NT2/D1 (cell line): ENCODE results near the gene NPIPA1.
"Not testable (repeated sequence)": the region's sequence is repeated elsewhere in the genome, so short reads cannot be mapped to it uniquely, and the experiment has no call there.

Source experiments
- DNase-seq: peaks from one replicate; pipeline ENCODE4 v3.0.0-alpha.2; 2011; ENCODE audit warnings: low read depth, low spot score
- H3K27me3 ChIP-seq: 2 replicates; pipeline ENCODE4 v1.6.0; 2011; ENCODE audit warnings: mild to moderate bottlenecking; ENCODE audit not compliant: insufficient read length, insufficient read depth
- H3K36me3 ChIP-seq: 2 replicates; pipeline ENCODE4 v1.6.1; 2011; ENCODE audit warnings: mild to moderate bottlenecking, low read length, mixed read lengths; ENCODE audit not compliant: insufficient read depth, insufficient read length
- H3K4me1 ChIP-seq: 2 replicates; pipeline ENCODE4 v1.5.1; 2011; ENCODE audit not compliant: insufficient read depth, insufficient read length
- H3K4me3 ChIP-seq: 2 replicates; pipeline ENCODE4 v1.5.1; 2011; ENCODE audit warnings: low read depth; ENCODE audit not compliant: insufficient read length
- H3K9ac ChIP-seq: 2 replicates; pipeline ENCODE4 v1.6.0; 2011; ENCODE audit warnings: low read depth; ENCODE audit not compliant: insufficient read length
- H3K9me3 ChIP-seq: 2 replicates; pipeline ENCODE4 v1.5.1; 2011; ENCODE audit warnings: mild to moderate bottlenecking, low read length; ENCODE audit not compliant: insufficient read depth

NPIPA1 gene

DNA sequence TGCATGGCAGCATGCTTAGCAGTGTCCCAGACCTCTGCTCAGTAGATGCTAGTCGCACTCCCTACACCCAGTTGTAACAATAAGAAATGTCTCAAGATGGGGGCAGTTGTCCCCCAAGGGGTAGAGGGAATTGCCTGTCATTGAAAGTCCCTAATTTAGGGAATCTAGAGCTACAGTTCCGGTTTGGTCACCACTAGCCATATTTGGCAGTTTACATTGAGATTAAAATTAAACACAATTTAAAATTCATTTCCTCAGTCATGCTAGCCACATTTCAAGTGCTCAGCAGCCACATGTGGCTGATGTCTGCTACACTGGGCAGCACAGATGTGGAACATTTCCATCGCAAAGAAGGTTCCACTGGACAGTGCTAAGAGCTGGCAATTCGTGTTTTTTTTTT lies 41.7 kb downstream of the NPIPA1 start:
- not testable (repeated sequence) for H3K9ac ChIP-seq, H3K36me3 ChIP-seq, H3K4me1 ChIP-seq, H3K27me3 ChIP-seq, H3K9me3 ChIP-seq, H3K4me3 ChIP-seq, DNase-seq

DNA sequence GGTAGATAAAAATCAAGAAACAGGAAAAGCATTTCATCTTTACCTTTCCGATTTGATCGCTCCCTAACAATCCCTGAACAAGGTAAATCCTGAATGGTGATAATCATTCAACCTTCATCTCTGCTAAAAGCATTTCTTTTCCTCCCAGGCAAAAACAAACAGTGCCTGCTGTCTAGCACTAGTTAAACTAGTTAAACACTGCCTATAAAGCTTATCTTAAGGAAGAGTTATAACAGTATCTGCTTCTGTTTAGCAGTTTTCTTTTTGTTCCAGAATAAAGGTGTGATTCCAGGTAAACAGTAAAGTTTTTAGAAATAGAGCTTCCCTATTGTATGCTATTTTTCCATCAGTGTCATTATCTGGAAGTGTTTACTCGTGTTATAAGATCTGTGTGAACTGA lies 44.0 kb downstream of the NPIPA1 start:
- H3K27me3 ChIP-seq, H3K4me3 ChIP-seq, H3K9ac ChIP-seq, H3K9me3 ChIP-seq, DNase-seq, H3K4me1 ChIP-seq: not testable (repeated sequence)
- peaks cover 14% of the 10 kb centered on the region for H3K36me3 ChIP-seq

DNA sequence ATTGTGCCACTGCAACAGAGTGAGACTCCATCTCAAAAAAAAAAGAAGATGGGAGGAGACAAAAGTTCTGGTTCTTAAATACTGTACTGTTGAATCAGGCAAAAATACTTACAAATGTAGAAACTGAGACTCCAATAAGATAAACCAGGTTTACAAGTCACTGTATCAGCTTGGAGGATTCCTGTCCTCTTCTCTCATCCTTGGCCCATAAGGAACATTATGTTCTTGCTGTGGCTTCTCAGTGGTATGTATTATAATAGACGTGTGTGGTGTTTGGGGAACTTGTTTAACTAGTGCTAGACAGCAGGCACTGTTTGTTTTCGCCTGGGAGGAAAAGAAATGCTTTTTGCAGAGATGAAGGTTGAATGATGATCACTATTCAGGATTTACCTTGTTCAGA lies 45.3 kb downstream of the NPIPA1 start:
- H3K4me1 ChIP-seq, H3K9ac ChIP-seq, H3K9me3 ChIP-seq, H3K27me3 ChIP-seq, H3K4me3 ChIP-seq, DNase-seq: not testable (repeated sequence)
- peaks cover 19% of the 10 kb centered on the region for H3K36me3 ChIP-seq

DNA sequence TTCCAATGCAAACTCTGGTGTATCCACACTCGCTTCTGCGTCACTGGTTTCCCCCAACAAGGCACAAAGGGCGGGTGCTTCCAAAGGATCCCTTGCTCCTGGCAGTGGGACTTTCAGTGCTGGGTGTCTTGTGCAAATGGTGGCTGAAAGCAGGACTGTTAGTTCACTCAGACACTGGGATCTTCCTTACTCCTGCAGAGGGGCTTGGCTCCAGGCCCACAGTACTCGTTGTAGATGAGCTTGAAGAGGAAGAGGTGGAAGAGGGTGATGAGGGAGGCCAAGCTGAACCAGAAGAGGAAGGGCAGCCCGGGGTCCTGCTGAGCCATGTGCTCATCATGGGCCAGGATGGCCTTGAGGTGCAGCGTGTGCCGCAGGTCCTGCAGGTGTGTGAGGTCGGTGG lies 50.8 kb downstream of the NPIPA1 start:
- H3K4me3 ChIP-seq, H3K9me3 ChIP-seq, H3K27me3 ChIP-seq, H3K4me1 ChIP-seq, H3K9ac ChIP-seq, DNase-seq: not testable (repeated sequence)
- peaks cover 31% of the 10 kb centered on the region for H3K36me3 ChIP-seq

DNA sequence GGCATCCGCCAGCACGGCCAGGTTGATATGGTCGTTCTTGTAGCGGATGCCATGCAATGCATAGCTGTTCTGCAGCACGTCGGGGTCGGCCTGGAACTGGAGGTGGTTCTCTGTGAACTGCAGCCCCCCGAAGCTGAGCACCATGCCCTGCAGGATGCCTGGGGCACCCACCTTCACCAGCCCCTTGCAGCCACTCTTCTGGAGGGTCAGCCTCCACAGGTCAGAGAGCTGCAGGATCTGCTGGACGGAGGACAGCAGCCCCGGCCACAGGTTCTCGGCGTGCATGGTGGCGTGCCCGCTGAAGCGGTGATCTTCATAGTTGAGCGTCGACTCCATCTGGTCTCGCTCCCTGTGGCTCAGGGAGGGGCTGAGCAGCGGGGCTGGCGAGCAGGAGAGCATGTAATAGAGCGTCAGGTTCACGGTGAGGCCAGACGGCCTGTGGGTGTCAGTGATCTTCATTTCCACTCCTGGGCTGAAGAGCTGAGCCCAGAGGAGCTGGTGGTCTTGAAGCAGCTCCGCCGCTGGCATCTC lies 51.5 kb downstream of the NPIPA1 start:
- H3K9me3 ChIP-seq, H3K27me3 ChIP-seq, H3K4me1 ChIP-seq, DNase-seq, H3K4me3 ChIP-seq, H3K9ac ChIP-seq: not testable (repeated sequence)
- H3K36me3 ChIP-seq: peaks cover 31% of the 10 kb centered on the region

DNA sequence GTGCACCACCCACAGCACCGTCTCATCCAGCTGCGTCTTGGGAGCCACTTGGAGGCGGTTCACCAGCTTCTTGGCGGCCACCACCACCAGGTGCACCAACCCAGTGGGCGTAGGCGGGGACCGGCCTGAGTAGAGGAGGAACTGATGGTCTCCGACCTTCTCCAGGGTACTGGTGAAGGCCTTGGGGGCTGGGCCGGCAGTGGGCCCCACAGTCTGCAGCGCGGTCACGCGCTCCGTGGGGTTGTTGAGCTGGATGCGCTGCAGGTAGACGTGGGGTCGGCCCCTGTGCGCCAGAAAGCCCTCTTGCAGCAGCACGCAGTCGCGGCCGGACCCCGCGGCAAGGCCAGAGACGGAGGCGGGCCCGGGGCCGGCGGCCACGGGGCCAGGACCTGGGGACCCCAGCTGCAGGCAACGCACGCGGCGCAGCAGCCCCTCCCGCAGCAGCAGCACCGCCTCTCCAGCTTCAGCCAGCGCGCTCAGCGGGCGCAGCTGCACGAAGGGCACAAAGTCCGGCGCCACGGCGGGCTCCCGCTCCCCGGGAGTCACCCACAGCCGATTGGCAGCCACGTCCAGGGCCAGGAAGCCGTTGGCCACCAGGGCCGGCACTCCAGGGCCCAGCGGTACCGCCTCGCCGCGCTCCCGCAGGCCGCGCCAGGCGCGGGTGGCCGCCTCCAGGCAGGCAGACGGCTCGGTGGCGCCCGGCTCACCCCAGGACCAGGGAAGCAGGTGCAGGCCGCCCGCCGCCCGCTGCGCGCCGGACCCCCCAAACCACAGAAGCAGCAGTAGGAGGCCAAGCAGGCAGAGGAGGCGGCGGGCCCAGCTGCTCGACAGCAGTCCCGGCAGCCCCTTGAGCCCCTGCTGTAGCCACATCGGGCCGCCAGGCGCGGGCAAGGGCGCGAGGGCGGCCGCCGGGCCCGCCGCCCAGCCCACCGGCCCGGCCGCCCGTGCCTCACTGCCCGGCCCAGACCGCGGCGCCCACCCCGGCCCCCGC lies 52.3 kb downstream of the NPIPA1 start:
- DNase-seq, H3K9ac ChIP-seq, H3K4me3 ChIP-seq, H3K4me1 ChIP-seq, H3K27me3 ChIP-seq, H3K9me3 ChIP-seq: not testable (repeated sequence)
- peaks cover 29% of the 10 kb centered on the region for H3K36me3 ChIP-seq

DNA sequence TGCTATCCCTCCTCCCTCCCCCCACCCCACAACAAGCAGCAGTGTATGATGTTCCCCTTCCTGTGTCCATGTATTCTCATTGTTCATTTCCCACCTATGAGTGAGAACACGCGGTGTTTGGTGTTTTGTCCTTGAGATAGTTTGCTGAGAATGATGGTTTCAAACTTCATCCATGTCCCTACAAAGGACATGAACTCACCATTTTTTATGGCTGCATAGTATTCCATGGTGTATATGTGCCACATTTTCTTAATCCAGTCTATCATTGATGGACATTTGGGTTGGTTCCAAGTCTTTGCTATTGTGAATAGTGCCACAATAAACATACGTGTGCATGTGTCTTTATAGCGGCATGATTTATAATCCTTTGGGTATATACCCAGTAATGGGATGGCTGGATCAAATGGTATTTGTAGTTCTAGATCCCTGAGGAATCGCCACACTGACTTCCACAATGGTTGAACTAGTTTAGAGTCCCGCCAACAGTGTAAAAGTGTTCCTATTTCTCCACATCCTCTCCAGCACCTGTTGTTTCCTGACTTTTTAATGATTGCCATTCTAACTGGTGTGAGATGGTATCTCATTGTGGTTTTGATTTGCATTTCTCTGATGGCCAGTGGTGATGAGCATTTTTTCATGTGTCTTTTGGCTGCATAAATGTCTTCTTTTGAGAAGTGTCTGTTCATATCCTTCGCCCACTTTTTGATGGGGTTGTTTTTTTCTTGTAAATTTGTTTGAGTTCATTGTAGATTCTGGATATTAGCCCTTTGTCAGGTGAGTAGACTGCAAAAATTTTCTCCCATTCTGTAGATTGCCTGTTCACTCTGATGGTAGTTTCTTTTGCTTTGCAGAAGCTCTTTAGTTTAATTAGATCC lies 56.3 kb downstream of the NPIPA1 start:
- not testable (repeated sequence) for DNase-seq

DNA sequence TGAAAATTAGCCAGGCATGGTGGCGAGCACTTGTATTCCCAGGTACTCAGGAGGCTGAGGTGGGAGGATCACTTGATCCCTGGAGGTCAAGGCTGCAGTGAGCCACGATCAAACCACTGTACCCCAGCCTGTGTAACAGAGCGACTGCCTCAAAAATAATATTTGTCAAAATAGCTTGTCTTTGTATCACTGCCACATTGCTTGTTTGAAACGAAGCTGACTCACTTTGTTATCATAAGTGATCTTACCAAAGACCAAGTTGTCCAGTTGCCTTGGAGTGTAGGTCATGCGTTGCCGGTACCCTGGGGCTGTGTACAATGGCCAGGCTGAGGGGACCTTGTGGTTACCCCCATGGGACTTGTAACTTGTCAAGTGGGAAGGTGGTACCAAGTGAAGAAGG lies 59.5 kb downstream of the NPIPA1 start:
- H3K4me1 ChIP-seq, H3K4me3 ChIP-seq, DNase-seq, H3K9me3 ChIP-seq, H3K27me3 ChIP-seq, H3K9ac ChIP-seq: not testable (repeated sequence)
- peaks cover 23% of the 10 kb centered on the region for H3K36me3 ChIP-seq

More for the DNA sequence above, 56.3 kb downstream of the NPIPA1 start:
- H3K4me1 ChIP-seq, H3K9me3 ChIP-seq, H3K4me3 ChIP-seq, H3K27me3 ChIP-seq, H3K9ac ChIP-seq: not testable (repeated sequence)
- peaks cover 19% of the 10 kb centered on the region for H3K36me3 ChIP-seq

DNA sequence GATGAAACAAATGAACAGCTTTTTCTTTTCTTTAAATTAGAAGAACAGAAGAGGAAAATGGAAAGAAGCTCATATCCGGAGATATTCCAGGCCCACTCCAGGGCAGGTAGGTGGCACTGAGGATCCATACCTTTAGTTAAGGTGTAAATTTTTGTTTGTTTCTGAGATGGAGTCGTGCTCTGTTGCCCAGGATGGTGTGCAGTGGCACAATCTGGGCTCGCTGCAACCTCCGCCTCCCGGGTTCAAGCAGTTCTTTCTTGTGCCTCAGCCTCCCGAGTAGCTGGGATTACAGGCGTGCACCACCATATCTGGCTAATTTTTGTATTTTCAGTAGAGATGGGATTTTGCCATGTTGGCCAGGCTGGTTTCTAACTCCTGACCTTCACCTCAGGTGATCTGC lies 61.1 kb downstream of the NPIPA1 start:
- H3K36me3 ChIP-seq: peaks cover 23% of the 10 kb centered on the region
- H3K9ac ChIP-seq, H3K9me3 ChIP-seq, H3K27me3 ChIP-seq, H3K4me1 ChIP-seq, H3K4me3 ChIP-seq, DNase-seq: not testable (repeated sequence)

DNA sequence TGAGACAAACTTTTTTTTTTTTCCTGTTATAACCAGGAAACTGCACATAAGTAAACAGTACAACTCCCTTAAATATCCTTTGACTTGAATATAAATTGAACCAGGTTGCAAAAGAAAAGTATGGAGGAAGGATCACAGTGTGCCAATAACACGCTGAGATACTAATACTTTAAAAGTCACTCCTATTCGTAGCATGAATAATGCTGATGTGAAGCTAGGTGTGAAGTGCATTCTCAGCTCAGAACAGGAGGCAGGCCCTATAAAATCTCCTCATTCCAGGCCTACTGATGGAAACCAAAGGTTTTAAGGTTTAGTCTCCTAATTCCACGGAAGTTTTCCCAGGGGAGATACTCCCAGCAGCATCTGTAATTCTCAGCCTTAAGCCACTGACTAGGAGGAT lies 62.6 kb downstream of the NPIPA1 start:
- H3K27me3 ChIP-seq, H3K4me1 ChIP-seq, H3K9ac ChIP-seq, H3K9me3 ChIP-seq, DNase-seq, H3K4me3 ChIP-seq: not testable (repeated sequence)
- H3K36me3 ChIP-seq: peaks cover 33% of the 10 kb centered on the region
